Measurements from ENCODE around the gene CNN3. TPM values are rescaled to one million over a fixed set of nuclear protein-coding genes. Genes with fewer than 3 reads are reported as not detected.

CNN3 gene
- total RNA-seq, 4 donors from 2014 or later = 11.9 to 21.8 (median 16.1) TPM

- Histone ChIP-seq H3K27ac (no peak overlapping the region), H3K9me3 (no peaks in the 10 kb centered on the region), H3K27me3 (no peaks in the 10 kb centered on the region), H3K36me3 (no peaks in the 10 kb centered on the region), H3K4me1 (no peaks in the 10 kb centered on the region), H3K4me3 (no peak overlapping the region)
- in situ Hi-C loops (cut with MboI; ENCODE audit: low sequenced_read_pairs in 4 of 4) = loop anchor here in 3 of 4 donors (25.0 kb wide), 1 partner anchor 364 kb away; the partner anchor contains the start of gene RWDD3 (in 3 of the 3)
- intact Hi-C loops (cut with DNase I; ENCODE audit: low total_unique reads) = no loop called here
- ATAC-seq (no peak), DNase-seq (no peak)
- TF ChIP-seq CTCF (IDR thresholded peaks at IDR 0.05 in 4 of 5, conservative IDR thresholded peaks at IDR 0.05 in 1 of 5) (no peak), POLR2A (IDR thresholded peaks at IDR 0.05) (no peak)
Observed at GRCh38 chr1:94872771-94873495, 54.0 kb downstream of the CNN3 start.

GRCh38 chr1:94871031-94871430 is 55.9 kb downstream of the CNN3 start:
- Histone ChIP-seq H3K27me3 (peaks cover 0 to under 1% (median 0%) of the 10 kb centered on the region in 3 donors), H3K4me1 (no peaks in the 10 kb centered on the region), H3K27ac (no peak overlapping the region), H3K4me3 (no peak overlapping the region), H3K36me3 (no peaks in the 10 kb centered on the region), H3K9me3 (no peaks in the 10 kb centered on the region)
- no peak for DNase-seq
- in situ Hi-C loops (cut with MboI; ENCODE audit: low sequenced_read_pairs in 4 of 4) = loop anchor here in 3 of 4 donors (25.0 kb wide), 1 partner anchor 366 kb away; the partner anchor contains the start of gene RWDD3 (in 3 of the 3)
- no peak for TF ChIP-seq CTCF (IDR thresholded peaks at IDR 0.05 in 4 of 5, conservative IDR thresholded peaks at IDR 0.05 in 1 of 5)
- TF ChIP-seq POLR2A (IDR thresholded peaks at IDR 0.05) = no peak
- intact Hi-C loops (cut with DNase I; ENCODE audit: low total_unique reads) = no loop called here
- ATAC-seq = no peak

GRCh38 chr1:94866164-94866807 is 60.6 kb downstream of the CNN3 start:
- ATAC-seq = no peak
- H3K9me3 ChIP-seq = no peaks in the 10 kb centered on the region
- no peaks in the 10 kb centered on the region for H3K36me3 ChIP-seq
- DNase-seq = no peak
- no peak overlapping the region for H3K4me3 ChIP-seq
- TF ChIP-seq POLR2A (IDR thresholded peaks at IDR 0.05) (no peak), CTCF (IDR thresholded peaks at IDR 0.05 in 4 of 5, conservative IDR thresholded peaks at IDR 0.05 in 1 of 5) (no peak)
- H3K27me3 ChIP-seq = peaks cover 0 to 3% (median 0%) of the 10 kb centered on the region in 3 donors
- peak overlapping the region; percentile 63 to 74 (median 65) for H3K27ac ChIP-seq
- intact Hi-C loops (cut with DNase I; ENCODE audit: low total_unique reads) = no loop called here
- in situ Hi-C loops (cut with MboI; ENCODE audit: low sequenced_read_pairs in 4 of 4) = loop anchor here in 3 of 4 donors (25.0 kb wide), 1 partner anchor 371 kb away; the partner anchor contains the start of gene RWDD3 (in 3 of the 3)
- peaks cover 13 to 19% of the 10 kb centered on the region in 2 donors for H3K4me1 ChIP-seq

- DNase-seq (no peak), ATAC-seq (peak; percentile 38 to 47)
- H3K9me3 ChIP-seq = no peaks in the 10 kb centered on the region
- H3K27me3 ChIP-seq = peaks cover 0 to 3% (median 0%) of the 10 kb centered on the region in 3 donors
- H3K4me3 ChIP-seq = no peak overlapping the region
- no peaks in the 10 kb centered on the region for H3K36me3 ChIP-seq
- H3K4me1 ChIP-seq = peaks cover 13 to 19% of the 10 kb centered on the region in 2 donors
- intact Hi-C loops (cut with DNase I; ENCODE audit: low total_unique reads) (no loop called here), in situ Hi-C loops (cut with MboI; ENCODE audit: low sequenced_read_pairs in 4 of 4) (loop anchor here in 3 of 4 donors (25.0 kb wide), 1 partner anchor 372 kb away; the partner anchor contains the start of gene RWDD3 (in 3 of the 3))
- peak overlapping the region; percentile 63 to 74 (median 65) for H3K27ac ChIP-seq
- no peak for TF ChIP-seq CTCF (IDR thresholded peaks at IDR 0.05 in 4 of 5, conservative IDR thresholded peaks at IDR 0.05 in 1 of 5)
- no peak for TF ChIP-seq POLR2A (IDR thresholded peaks at IDR 0.05)
Observed at GRCh38 chr1:94865360-94865759, 61.5 kb downstream of the CNN3 start.
